Activated naive CD8-positive, alpha-beta T cell (primary cell): ENCODE data around the gene FBXW11.

Experiments
- H3K27ac Mint-ChIP-seq: one replicate; pipeline ENCODE4 v1.8.0; 2021; ENCODE audit warnings: mixed read lengths
- H3K27me3 Mint-ChIP-seq: one replicate; pipeline ENCODE4 v1.8.0; 2021; ENCODE audit warnings: mixed read lengths
- H3K36me3 Mint-ChIP-seq: one replicate; pipeline ENCODE4 v1.8.0; 2021; ENCODE audit warnings: mixed read lengths
- H3K4me1 Mint-ChIP-seq: one replicate; pipeline ENCODE4 v1.8.0; 2021; ENCODE audit warnings: low read depth, mixed read lengths
- H3K4me3 Mint-ChIP-seq: one replicate; pipeline ENCODE4 v1.8.0; 2021; ENCODE audit warnings: mild to moderate bottlenecking, mixed read lengths
- H3K9me3 Mint-ChIP-seq: one replicate; pipeline ENCODE4 v1.8.0; 2021; ENCODE audit warnings: low read depth, mixed read lengths

FBXW11 gene

GRCh38 chr5:172006321-172007174 is at the start of gene FBXW11:
Gene FBXW11 (minus strand): TSS chr5:172006638. CDS start chr5:172006502, 136 bp downstream.
- peaks cover 59% of the 10 kb centered on the region for H3K4me1 Mint-ChIP-seq
- peak within 1 kb of the TSS; percentile 100 for H3K4me3 Mint-ChIP-seq
- peak within 1 kb of the TSS; percentile 100 for H3K27ac Mint-ChIP-seq
- H3K27me3 Mint-ChIP-seq, result no peaks in the 10 kb centered on the region
- H3K36me3 Mint-ChIP-seq, result peaks cover 3% of the 10 kb centered on the region
- no peaks in the 10 kb centered on the region for H3K9me3 Mint-ChIP-seq

- no peak overlapping the region for H3K4me3 Mint-ChIP-seq
- peaks cover 4% of the 10 kb centered on the region for H3K36me3 Mint-ChIP-seq
- H3K4me1 Mint-ChIP-seq, result peaks cover 37% of the 10 kb centered on the region
- H3K9me3 Mint-ChIP-seq, result no peaks in the 10 kb centered on the region
- H3K27ac Mint-ChIP-seq, result peak overlapping the region; percentile 91
- H3K27me3 Mint-ChIP-seq, result no peaks in the 10 kb centered on the region
Observed at GRCh38 chr5:172055996-172056395, 49.6 kb upstream of the FBXW11 start.

DNA sequence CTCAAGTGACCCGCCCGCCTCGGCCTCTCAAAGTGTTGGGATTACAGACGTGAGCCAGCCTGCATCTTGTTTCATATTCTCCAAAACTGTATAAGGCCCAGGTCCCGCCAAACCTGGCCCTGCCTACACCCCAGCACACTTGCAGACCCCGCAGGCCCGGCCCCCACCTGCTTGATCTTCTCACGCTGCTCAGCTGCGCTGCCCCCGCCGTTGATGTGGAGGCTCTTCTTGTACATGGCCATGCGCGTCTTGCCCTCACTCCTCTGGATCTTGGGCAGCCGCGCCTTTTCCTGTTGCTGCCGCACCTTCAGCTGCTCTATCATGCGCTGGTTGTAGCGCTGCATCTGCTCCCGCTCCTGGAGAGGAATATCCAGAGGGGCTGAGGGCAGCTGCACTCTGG is 49.0 kb upstream of the FBXW11 start:
- H3K9me3 Mint-ChIP-seq, result no peaks in the 10 kb centered on the region
- no peaks in the 10 kb centered on the region for H3K27me3 Mint-ChIP-seq
- H3K4me3 Mint-ChIP-seq, result no peak overlapping the region
- H3K36me3 Mint-ChIP-seq, result peaks cover 4% of the 10 kb centered on the region
- peaks cover 37% of the 10 kb centered on the region for H3K4me1 Mint-ChIP-seq
- H3K27ac Mint-ChIP-seq, result peak overlapping the region; percentile 66

DNA sequence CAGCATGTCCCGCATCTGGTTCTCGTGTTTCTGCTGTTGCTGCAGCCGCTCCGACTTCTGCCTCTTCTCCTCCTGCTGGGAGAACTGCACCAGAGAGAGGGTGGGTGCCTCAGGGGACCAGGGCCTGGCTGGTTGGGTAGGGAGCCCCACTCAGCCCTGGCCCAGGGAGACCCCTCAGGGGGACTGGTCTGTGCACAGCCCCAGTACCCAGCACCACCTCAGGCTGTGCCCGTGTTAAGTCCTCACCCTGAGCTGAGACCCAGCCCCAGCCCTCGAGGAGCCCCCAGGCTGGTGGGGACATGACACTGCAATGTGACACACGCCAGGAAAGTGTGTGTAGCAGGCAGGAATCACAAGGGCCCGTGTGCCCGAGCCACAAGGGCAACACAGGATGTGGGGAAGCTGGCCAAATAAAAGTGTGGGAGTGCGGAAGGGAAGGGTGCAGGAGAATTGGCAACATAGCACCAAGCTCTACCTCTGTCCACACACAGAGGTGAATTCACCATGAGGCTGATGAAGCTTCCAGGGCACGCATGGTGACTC is 48.2 kb upstream of the FBXW11 start:
- no peak overlapping the region for H3K27ac Mint-ChIP-seq
- H3K4me3 Mint-ChIP-seq, result no peak overlapping the region
- H3K9me3 Mint-ChIP-seq, result no peaks in the 10 kb centered on the region
- peaks cover 4% of the 10 kb centered on the region for H3K36me3 Mint-ChIP-seq
- no peaks in the 10 kb centered on the region for H3K27me3 Mint-ChIP-seq
- peaks cover 34% of the 10 kb centered on the region for H3K4me1 Mint-ChIP-seq

DNA sequence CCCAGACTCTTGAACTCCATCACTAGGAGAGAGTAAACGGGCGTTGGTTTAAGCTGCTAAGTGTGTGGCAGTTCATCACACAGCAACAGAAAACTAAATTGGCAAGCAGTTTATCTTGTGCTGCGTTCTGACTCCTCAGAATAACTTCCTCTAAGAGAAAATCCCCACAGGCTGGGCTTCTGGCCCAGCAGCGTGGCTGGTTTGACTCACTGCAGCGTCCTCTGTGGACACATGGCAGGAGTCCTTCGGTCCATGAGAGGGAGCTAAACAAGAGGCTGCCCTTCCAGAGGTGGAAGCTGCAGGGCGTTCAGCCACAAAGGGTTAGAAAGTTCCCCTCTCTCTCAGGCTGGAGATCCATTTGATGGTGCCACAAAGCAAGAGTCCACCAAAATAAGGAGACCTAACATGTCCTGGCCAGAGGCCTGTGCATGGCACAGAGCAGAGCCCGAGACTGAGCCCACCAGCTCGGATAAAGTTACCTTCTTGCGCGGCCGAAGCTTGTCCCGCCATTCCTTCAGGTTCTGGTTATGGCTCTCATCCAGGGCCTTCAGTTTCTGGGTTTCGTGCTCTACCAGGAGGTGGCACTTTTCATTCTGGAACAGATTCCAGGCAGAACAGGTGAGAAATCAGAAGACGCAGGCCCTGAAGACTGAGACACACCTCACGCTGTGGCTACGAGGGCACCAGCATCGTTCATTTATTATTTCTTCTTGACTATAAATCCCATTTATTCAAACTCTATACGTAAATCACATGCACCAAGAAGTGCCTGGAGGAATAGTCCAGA is 46.2 kb upstream of the FBXW11 start:
- Mint-ChIP-seq H3K4me3 (no peak overlapping the region), H3K27ac (no peak overlapping the region), H3K36me3 (peaks cover 7% of the 10 kb centered on the region), H3K9me3 (no peaks in the 10 kb centered on the region), H3K27me3 (no peaks in the 10 kb centered on the region), H3K4me1 (peaks cover 24% of the 10 kb centered on the region)

DNA sequence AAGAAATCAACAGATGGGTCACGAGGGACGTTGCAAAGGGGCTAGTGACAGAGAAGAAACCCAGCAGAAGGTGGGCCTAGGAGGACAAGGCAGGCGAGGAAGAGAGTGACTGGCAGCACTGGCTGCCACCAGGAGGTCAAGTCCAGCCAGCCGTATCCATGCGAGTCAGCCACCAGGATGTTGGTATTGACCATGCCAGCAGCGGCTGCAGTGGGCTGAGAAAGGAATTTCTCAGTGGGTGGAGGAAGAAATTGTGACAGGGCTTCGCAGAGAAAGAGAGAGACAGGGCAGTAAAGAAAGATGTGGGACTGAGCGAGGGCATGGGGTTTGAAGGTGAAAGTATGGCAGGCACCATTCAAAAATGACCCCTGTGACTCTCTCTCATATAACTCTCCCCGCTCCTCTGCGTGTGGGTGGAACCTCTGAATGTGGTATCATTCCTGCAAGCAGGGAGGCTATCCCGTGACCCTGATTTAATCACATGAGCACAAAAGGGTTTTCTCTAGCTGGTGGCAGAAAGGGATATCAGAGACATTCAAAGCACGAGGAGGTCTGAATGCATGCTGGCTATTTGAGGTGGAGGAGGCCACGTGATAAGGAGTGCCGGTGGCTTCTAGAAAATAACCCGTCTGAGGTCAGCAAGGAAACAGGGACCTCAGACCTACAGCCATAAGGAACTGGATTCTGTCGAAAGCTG is 45.4 kb upstream of the FBXW11 start:
- peaks cover 20% of the 10 kb centered on the region for H3K4me1 Mint-ChIP-seq
- H3K27ac Mint-ChIP-seq, result peak overlapping the region; percentile 81
- peaks cover 7% of the 10 kb centered on the region for H3K36me3 Mint-ChIP-seq
- H3K4me3 Mint-ChIP-seq, result no peak overlapping the region
- no peaks in the 10 kb centered on the region for H3K27me3 Mint-ChIP-seq
- no peaks in the 10 kb centered on the region for H3K9me3 Mint-ChIP-seq

- Mint-ChIP-seq H3K36me3 (peaks cover 7% of the 10 kb centered on the region), H3K27ac (no peak overlapping the region), H3K27me3 (no peaks in the 10 kb centered on the region), H3K4me1 (peaks cover 13% of the 10 kb centered on the region), H3K9me3 (no peaks in the 10 kb centered on the region), H3K4me3 (no peak overlapping the region)
Observed at GRCh38 chr5:172050080-172050479, 43.6 kb upstream of the FBXW11 start.

DNA sequence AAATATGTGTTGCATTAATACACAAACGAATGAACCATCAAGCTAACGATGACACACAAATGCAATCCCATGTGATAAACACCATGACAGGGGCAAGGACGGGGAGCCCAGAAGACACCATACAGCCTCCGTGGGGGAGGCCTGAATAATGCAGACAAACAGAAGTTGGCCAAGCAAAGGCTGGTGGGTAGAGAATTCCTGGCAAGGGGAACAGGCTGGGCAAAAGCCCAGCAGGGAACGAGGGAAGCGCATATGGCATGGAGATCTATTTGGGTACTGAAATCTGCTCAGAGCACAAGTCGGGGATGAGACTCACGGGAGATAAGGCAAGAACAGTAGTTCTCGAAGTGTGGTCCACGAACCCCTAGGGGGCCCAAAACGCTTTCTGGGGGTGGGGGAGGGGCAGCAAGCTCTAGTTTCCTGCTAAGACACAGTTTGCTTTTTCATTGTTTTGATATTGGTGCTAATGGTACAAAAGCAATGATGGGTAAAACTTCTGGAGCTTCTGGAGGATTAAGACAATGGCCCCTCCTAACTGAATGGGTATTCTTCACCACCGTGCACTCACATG is 42.9 kb upstream of the FBXW11 start:
- H3K27me3 Mint-ChIP-seq, result no peaks in the 10 kb centered on the region
- peak overlapping the region; percentile 81 for H3K27ac Mint-ChIP-seq
- no peaks in the 10 kb centered on the region for H3K9me3 Mint-ChIP-seq
- H3K4me3 Mint-ChIP-seq, result no peak overlapping the region
- H3K4me1 Mint-ChIP-seq, result peaks cover 14% of the 10 kb centered on the region
- peaks cover 7% of the 10 kb centered on the region for H3K36me3 Mint-ChIP-seq

DNA sequence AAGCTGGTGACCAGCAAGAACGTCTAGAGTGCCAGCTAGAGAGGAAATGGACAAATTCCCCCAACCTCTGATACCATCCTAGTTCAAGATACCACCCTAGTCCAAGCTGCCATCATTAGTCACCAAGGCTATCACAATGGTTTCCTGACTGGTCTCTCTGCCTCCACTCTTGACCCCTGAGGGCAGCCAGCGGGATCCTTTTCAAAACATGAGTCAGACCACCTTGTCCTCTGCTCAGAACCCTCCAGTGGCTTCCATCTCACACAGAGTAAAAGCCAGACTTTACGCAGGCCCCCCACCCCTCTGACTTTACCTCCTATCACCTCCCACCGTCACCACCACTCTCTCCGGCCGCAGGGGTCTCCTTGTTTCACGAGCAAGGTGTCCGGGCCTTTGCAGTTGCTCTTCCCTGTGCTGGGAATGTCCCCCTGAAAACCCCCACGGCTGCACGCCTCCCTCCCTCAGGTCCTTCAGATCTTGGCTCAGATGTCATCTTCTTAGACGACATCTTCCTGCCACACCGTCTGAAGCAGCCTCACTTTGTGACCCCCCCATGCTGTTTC is 42.2 kb upstream of the FBXW11 start:
- Mint-ChIP-seq H3K36me3 (peaks cover 7% of the 10 kb centered on the region), H3K4me1 (peaks cover 14% of the 10 kb centered on the region), H3K4me3 (no peak overlapping the region), H3K9me3 (no peaks in the 10 kb centered on the region), H3K27ac (peak overlapping the region; percentile 81), H3K27me3 (no peaks in the 10 kb centered on the region)

DNA sequence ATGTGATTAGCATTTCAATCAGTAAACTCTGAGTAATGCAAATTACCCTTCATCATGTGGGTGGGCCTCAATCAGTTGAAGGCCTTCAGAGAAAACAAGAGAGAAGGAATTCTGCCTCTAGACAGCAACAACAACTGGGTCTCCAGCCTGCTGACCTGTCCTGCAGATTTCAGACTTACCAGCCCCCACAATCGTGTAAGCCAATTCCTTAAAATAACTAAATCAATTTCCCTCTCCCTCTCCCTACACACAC is 41.7 kb upstream of the FBXW11 start:
- Mint-ChIP-seq H3K27ac (peak overlapping the region; percentile 81), H3K4me1 (peaks cover 16% of the 10 kb centered on the region), H3K27me3 (no peaks in the 10 kb centered on the region), H3K36me3 (peaks cover 7% of the 10 kb centered on the region), H3K9me3 (no peaks in the 10 kb centered on the region), H3K4me3 (no peak overlapping the region)

- H3K4me1 Mint-ChIP-seq, result peaks cover 17% of the 10 kb centered on the region
- no peaks in the 10 kb centered on the region for H3K9me3 Mint-ChIP-seq
- H3K27ac Mint-ChIP-seq, result peak overlapping the region; percentile 61
- H3K4me3 Mint-ChIP-seq, result no peak overlapping the region
- H3K36me3 Mint-ChIP-seq, result peaks cover 6% of the 10 kb centered on the region
- H3K27me3 Mint-ChIP-seq, result no peaks in the 10 kb centered on the region
Observed at GRCh38 chr5:172046593-172046992, 40.2 kb upstream of the FBXW11 start.

- H3K27ac Mint-ChIP-seq, result peak overlapping the region; percentile 87
- H3K36me3 Mint-ChIP-seq, result peaks cover 5% of the 10 kb centered on the region
- H3K4me1 Mint-ChIP-seq, result peaks cover 17% of the 10 kb centered on the region
- H3K9me3 Mint-ChIP-seq, result no peaks in the 10 kb centered on the region
- H3K27me3 Mint-ChIP-seq, result no peaks in the 10 kb centered on the region
- H3K4me3 Mint-ChIP-seq, result no peak overlapping the region
Observed at GRCh38 chr5:172045315-172045632, 38.8 kb upstream of the FBXW11 start.

- Mint-ChIP-seq H3K4me3 (no peak overlapping the region), H3K27me3 (no peaks in the 10 kb centered on the region), H3K27ac (peak overlapping the region; percentile 87), H3K9me3 (no peaks in the 10 kb centered on the region), H3K4me1 (peaks cover 22% of the 10 kb centered on the region), H3K36me3 (peaks cover 5% of the 10 kb centered on the region)
Observed at GRCh38 chr5:172044631-172045314, 38.3 kb upstream of the FBXW11 start.

- H3K27ac Mint-ChIP-seq, result no peak overlapping the region
- no peaks in the 10 kb centered on the region for H3K27me3 Mint-ChIP-seq
- H3K9me3 Mint-ChIP-seq, result no peaks in the 10 kb centered on the region
- no peak overlapping the region for H3K4me3 Mint-ChIP-seq
- H3K36me3 Mint-ChIP-seq, result peaks cover under 1% of the 10 kb centered on the region
- peaks cover 19% of the 10 kb centered on the region for H3K4me1 Mint-ChIP-seq
Observed at GRCh38 chr5:172043865-172044264, 37.4 kb upstream of the FBXW11 start.
